HepG2 (cell line): ENCODE results near the gene TEX14. TPM values are rescaled to one million over a fixed set of nuclear protein-coding genes. Genes with fewer than 3 reads are reported as not detected.
A peak's percentile ranks its signal among the peaks of the same experiment; 100 is the strongest.

Experiments used
- ATAD3A ChIP-seq: sonication (generic); formaldehyde crosslinking; IDR thresholded peaks from 2 replicates; pipeline ENCODE4 v1.4.0; 2020; ENCODE audit warnings: missing genetic modification reagents
- BRD4 ChIP-seq: sonication (generic); formaldehyde crosslinking; IDR thresholded peaks from 2 replicates; pipeline ENCODE4 v1.4.0; 2020; ENCODE audit warnings: missing genetic modification reagents
- CHD4 ChIP-seq: fragments of 200-600 bp; sonication (generic); IDR thresholded peaks from 2 replicates; pipeline ENCODE4 v1.7.0; 2017; ENCODE audit warnings: mild to moderate bottlenecking, low read length, borderline replicate concordance
- GABPB1 ChIP-seq: IDR thresholded peaks from 2 replicates; pipeline ENCODE4 v1.6.1; 2016; ENCODE audit warnings: mild to moderate bottlenecking, missing genetic modification reagents, moderate library complexity, missing compliant biosample characterization
- GATAD1 ChIP-seq: IDR thresholded peaks from 2 replicates; pipeline ENCODE4 v1.6.1; 2016; ENCODE audit warnings: missing genetic modification reagents, missing compliant biosample characterization
- KAT2B ChIP-seq: fragments of 150-350 bp; IDR thresholded peaks from 2 replicates; pipeline ENCODE4 v1.6.1; 2014; ENCODE audit warnings: low read depth, low read length, borderline replicate concordance
- MAFK ChIP-seq, 2 experiments: IDR thresholded peaks in 1 of 2; conservative IDR thresholded peaks in 1 of 2; 2 replicates each; pipeline ENCODE4 v1.6.1; 2011; ENCODE audit warnings: improper control_type of control experiment in 2 of 2, low read length in 2 of 2
- MIER2 ChIP-seq: IDR thresholded peaks from 2 replicates; pipeline ENCODE4 v1.6.1; 2016; ENCODE audit warnings: missing biosample characterization, missing genetic modification reagents
- NFKB2 ChIP-seq: sonication (generic); formaldehyde crosslinking; IDR thresholded peaks from 2 replicates; pipeline ENCODE4 v1.4.0; 2020; ENCODE audit warnings: missing genetic modification reagents, borderline replicate concordance
- REL ChIP-seq: sonication (generic); formaldehyde crosslinking; conservative IDR thresholded peaks from 2 replicates; pipeline ENCODE4 v1.8.0; 2022; ENCODE audit warnings: mild to moderate bottlenecking, missing genetic modification reagents, moderate library complexity
- RFXAP ChIP-seq: sonication (generic); formaldehyde crosslinking; IDR thresholded peaks from 2 replicates; pipeline ENCODE4 v1.4.0; 2020; ENCODE audit warnings: missing genetic modification reagents, borderline replicate concordance
- ZBTB42 ChIP-seq: sonication (generic); formaldehyde crosslinking; IDR thresholded peaks from 2 replicates; pipeline ENCODE4 v1.5.0; 2020; ENCODE audit warnings: mild to moderate bottlenecking, missing genetic modification reagents
- ZFAT ChIP-seq: sonication (generic); formaldehyde crosslinking; conservative IDR thresholded peaks from 2 replicates; pipeline ENCODE4 v1.8.1; 2023; ENCODE audit warnings: missing genetic modification reagents, inconsistent platforms
- ZNF660 ChIP-seq: sonication (generic); formaldehyde crosslinking; IDR thresholded peaks from 2 replicates; pipeline ENCODE4 v1.5.1; 2020; ENCODE audit warnings: mild to moderate bottlenecking, low read depth, missing genetic modification reagents, borderline replicate concordance
- ZNF850 ChIP-seq: sonication (generic); formaldehyde crosslinking; conservative IDR thresholded peaks from 2 replicates; pipeline ENCODE4 v1.9.0; 2021; ENCODE audit warnings: mild to moderate bottlenecking, missing genetic modification reagents
- polyA plus RNA-seq, 8 experiments: library from polyadenylated mRNA; depleted of rRNA in 3 of 8; stranded (reverse) in 7 of 8; unstranded in 1 of 8; fragments of >200 nt; fragmentation: Illumina TruSeq in 4 of 8; extraction: Trizol in 4 of 8; gene quantifications; 2 replicates each; pipeline versions ENCODE4 v1.2.1 to v1.2.3, GENCODE V29; 2011 to 2016; ENCODE audit warnings: low read depth in 4 of 8, missing spikeins in 1 of 8, mixed read lengths in 1 of 8; ENCODE audit not compliant: insufficient read depth in 1 of 8
- total RNA-seq, 5 experiments: library from RNA; depleted of rRNA; stranded (reverse); fragments of >200 nt; fragmentation: Illumina TruSeq; extraction: Trizol; gene quantifications; 2 replicates each; pipeline ENCODE4 v1.2.3, GENCODE V29; 2016; ENCODE audit warnings: low read depth in 1 of 5
- TF ChIP-seq, protein P1 (sequence below): sonication (generic); formaldehyde crosslinking; IDR thresholded peaks from 2 replicates; pipeline ENCODE4 v1.4.0; 2020; ENCODE audit warnings: mild to moderate bottlenecking, missing genetic modification reagents
- TF ChIP-seq, protein P2 (sequence below): IDR thresholded peaks from 2 replicates; pipeline ENCODE4 v1.6.1; 2016; ENCODE audit warnings: mild to moderate bottlenecking
- TF ChIP-seq, protein P3 (sequence below): IDR thresholded peaks from 2 replicates; pipeline ENCODE4 v1.6.1; 2018; ENCODE audit warnings: missing genetic modification reagents, mild to moderate bottlenecking, missing compliant biosample characterization
- TF ChIP-seq, protein P4 (sequence below): sonication (generic); formaldehyde crosslinking; IDR thresholded peaks from 2 replicates; pipeline ENCODE4 v1.4.0; 2020; ENCODE audit warnings: missing genetic modification reagents
- TF ChIP-seq, protein P5 (sequence below): sonication (generic); formaldehyde crosslinking; IDR thresholded peaks from 2 replicates; pipeline ENCODE4 v1.5.1; 2020; ENCODE audit warnings: mild to moderate bottlenecking, missing genetic modification reagents, borderline replicate concordance

Gene TEX14
- total and polyA plus RNA-seq, 2 of the 13 experiments (the other 11 are each of a cell fraction or from before 2014, with no cell fraction given): 0.04 to 0.07 TPM

DNA sequence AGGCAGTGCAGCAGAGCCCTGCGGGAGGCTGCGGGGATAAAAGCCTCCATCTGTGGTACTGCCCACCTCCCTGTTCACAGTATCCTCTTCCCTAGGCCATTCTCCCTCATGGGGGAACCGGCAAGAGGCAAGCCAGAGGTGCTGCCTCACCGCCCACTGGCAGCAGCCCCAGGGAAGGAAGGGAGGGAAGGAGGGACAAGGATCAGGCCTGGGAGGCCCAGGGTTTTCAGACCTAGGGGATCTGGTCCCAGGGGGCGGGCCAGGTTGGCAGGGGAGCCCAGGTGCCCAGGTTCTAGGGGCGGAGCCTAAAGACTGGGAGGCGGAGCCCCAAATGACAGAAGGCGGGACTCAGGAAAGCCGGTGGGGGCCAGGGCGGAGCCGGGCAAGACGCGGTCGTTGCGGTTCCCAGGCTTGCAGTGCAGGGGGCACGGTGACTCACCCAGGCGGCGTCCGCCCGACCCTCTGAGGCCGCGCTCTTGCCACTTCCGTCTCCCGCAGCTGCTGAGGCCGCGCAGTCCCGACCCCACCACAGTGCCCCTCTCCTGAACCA lies 174.4 kb downstream of the TEX14 start (continued):
- TF ChIP-seq, protein P1, sequence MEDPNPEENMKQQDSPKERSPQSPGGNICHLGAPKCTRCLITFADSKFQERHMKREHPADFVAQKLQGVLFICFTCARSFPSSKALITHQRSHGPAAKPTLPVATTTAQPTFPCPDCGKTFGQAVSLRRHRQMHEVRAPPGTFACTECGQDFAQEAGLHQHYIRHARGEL: peak; percentile 72; the same call in 1 of the 2 replicates
- no peak for TF ChIP-seq ZNF660 (CRISPR knock-in tag)
- no peak for TF ChIP-seq REL (CRISPR knock-in tag)
- TF ChIP-seq, protein P2, sequence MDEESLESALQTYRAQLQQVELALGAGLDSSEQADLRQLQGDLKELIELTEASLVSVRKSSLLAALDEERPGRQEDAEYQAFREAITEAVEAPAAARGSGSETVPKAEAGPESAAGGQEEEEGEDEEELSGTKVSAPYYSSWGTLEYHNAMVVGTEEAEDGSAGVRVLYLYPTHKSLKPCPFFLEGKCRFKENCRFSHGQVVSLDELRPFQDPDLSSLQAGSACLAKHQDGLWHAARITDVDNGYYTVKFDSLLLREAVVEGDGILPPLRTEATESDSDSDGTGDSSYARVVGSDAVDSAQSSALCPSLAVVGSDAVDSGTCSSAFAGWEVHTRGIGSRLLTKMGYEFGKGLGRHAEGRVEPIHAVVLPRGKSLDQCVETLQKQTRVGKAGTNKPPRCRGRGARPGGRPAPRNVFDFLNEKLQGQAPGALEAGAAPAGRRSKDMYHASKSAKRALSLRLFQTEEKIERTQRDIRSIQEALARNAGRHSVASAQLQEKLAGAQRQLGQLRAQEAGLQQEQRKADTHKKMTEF (CRISPR knock-in tag): peak; percentile 43; the same call in 1 of the 2 replicates
- TF ChIP-seq ATAD3A: peak; percentile 20; the same call in 1 of the 2 replicates
- no peak for TF ChIP-seq RFXAP
- no peak for TF ChIP-seq KAT2B
- peak; percentile 86; the same call in 1 of the 2 replicates for TF ChIP-seq ZNF850 (CRISPR knock-in tag)
- peak; percentile 25; the same call in 1 of the 2 replicates for TF ChIP-seq CHD4
- TF ChIP-seq GABPB1 (CRISPR knock-in tag): no peak
- TF ChIP-seq, protein P3, sequence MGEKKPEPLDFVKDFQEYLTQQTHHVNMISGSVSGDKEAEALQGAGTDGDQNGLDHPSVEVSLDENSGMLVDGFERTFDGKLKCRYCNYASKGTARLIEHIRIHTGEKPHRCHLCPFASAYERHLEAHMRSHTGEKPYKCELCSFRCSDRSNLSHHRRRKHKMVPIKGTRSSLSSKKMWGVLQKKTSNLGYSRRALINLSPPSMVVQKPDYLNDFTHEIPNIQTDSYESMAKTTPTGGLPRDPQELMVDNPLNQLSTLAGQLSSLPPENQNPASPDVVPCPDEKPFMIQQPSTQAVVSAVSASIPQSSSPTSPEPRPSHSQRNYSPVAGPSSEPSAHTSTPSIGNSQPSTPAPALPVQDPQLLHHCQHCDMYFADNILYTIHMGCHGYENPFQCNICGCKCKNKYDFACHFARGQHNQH (CRISPR knock-in tag): no peak; the same call in none of the 2 replicates
- TF ChIP-seq ZBTB42 (CRISPR knock-in tag): no peak
- TF ChIP-seq GATAD1 (CRISPR knock-in tag): no peak
- no peak for TF ChIP-seq ZFAT (CRISPR knock-in tag)
- TF ChIP-seq, protein P4, sequence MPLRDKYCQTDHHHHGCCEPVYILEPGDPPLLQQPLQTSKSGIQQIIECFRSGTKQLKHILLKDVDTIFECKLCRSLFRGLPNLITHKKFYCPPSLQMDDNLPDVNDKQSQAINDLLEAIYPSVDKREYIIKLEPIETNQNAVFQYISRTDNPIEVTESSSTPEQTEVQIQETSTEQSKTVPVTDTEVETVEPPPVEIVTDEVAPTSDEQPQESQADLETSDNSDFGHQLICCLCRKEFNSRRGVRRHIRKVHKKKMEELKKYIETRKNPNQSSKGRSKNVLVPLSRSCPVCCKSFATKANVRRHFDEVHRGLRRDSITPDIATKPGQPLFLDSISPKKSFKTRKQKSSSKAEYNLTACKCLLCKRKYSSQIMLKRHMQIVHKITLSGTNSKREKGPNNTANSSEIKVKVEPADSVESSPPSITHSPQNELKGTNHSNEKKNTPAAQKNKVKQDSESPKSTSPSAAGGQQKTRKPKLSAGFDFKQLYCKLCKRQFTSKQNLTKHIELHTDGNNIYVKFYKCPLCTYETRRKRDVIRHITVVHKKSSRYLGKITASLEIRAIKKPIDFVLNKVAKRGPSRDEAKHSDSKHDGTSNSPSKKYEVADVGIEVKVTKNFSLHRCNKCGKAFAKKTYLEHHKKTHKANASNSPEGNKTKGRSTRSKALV (CRISPR knock-in tag): 0 out of 2 replicates have a peak, but pooled peaks have one; percentile 36
- TF ChIP-seq, protein P5, sequence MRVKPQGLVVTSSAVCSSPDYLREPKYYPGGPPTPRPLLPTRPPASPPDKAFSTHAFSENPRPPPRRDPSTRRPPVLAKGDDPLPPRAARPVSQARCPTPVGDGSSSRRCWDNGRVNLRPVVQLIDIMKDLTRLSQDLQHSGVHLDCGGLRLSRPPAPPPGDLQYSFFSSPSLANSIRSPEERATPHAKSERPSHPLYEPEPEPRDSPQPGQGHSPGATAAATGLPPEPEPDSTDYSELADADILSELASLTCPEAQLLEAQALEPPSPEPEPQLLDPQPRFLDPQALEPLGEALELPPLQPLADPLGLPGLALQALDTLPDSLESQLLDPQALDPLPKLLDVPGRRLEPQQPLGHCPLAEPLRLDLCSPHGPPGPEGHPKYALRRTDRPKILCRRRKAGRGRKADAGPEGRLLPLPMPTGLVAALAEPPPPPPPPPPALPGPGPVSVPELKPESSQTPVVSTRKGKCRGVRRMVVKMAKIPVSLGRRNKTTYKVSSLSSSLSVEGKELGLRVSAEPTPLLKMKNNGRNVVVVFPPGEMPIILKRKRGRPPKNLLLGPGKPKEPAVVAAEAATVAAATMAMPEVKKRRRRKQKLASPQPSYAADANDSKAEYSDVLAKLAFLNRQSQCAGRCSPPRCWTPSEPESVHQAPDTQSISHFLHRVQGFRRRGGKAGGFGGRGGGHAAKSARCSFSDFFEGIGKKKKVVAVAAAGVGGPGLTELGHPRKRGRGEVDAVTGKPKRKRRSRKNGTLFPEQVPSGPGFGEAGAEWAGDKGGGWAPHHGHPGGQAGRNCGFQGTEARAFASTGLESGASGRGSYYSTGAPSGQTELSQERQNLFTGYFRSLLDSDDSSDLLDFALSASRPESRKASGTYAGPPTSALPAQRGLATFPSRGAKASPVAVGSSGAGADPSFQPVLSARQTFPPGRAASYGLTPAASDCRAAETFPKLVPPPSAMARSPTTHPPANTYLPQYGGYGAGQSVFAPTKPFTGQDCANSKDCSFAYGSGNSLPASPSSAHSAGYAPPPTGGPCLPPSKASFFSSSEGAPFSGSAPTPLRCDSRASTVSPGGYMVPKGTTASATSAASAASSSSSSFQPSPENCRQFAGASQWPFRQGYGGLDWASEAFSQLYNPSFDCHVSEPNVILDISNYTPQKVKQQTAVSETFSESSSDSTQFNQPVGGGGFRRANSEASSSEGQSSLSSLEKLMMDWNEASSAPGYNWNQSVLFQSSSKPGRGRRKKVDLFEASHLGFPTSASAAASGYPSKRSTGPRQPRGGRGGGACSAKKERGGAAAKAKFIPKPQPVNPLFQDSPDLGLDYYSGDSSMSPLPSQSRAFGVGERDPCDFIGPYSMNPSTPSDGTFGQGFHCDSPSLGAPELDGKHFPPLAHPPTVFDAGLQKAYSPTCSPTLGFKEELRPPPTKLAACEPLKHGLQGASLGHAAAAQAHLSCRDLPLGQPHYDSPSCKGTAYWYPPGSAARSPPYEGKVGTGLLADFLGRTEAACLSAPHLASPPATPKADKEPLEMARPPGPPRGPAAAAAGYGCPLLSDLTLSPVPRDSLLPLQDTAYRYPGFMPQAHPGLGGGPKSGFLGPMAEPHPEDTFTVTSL (CRISPR knock-in tag): 0 out of 2 replicates have a peak, but pooled peaks have one; percentile 60
- TF ChIP-seq MIER2 (CRISPR knock-in tag): no peak
- TF ChIP-seq BRD4 (CRISPR knock-in tag): no peak; the same call in 1 of the 2 replicates
- no peak for TF ChIP-seq MAFK (conservative IDR thresholded peaks at IDR 0.05 in 1 of 2, IDR thresholded peaks at IDR 0.05 in 1 of 2; ENCODE audit: low read length in 2 of 2)
- TF ChIP-seq NFKB2: peak; percentile 66; the same call in 1 of the 2 replicates
